Hepatocyte (in vitro differentiated cells): ENCODE results near the gene ONECUT3. TPM values are rescaled to one million over a fixed set of nuclear protein-coding genes. Genes with fewer than 3 reads are reported as not detected.
"Not testable (repeated sequence)": the region's sequence is repeated elsewhere in the genome, so short reads cannot be mapped to it uniquely, and the experiment has no call there.

Source experiments
- DNase-seq: peaks from one replicate; pipeline ENCODE4 v3.0.0-alpha.2; 2016; ENCODE audit warnings: low spot score
- H2AFZ ChIP-seq: fragments of 200-600 bp; sonication (generic); 2 replicates; pipeline ENCODE4 v1.6.0; 2016; ENCODE audit warnings: antibody characterized with exemption, mild to moderate bottlenecking
- H3K27ac ChIP-seq: fragments of 200-600 bp; sonication (generic); 2 replicates; pipeline ENCODE4 v1.5.1; 2016; ENCODE audit warnings: mild to moderate bottlenecking
- H3K27me3 ChIP-seq: fragments of 200-600 bp; sonication (generic); 2 replicates; pipeline ENCODE4 v1.6.1; 2016
- H3K36me3 ChIP-seq: fragments of 200-600 bp; sonication (generic); replicated peaks from 2 replicates; pipeline ENCODE4 v1.5.1; 2016; ENCODE audit warnings: low read depth; ENCODE audit not compliant: insufficient read depth
- H3K4me1 ChIP-seq: fragments of 200-600 bp; sonication (generic); 2 replicates; pipeline ENCODE4 v1.5.1; 2016; ENCODE audit warnings: mild to moderate bottlenecking, moderate library complexity; ENCODE audit not compliant: insufficient read depth
- H3K4me2 ChIP-seq: fragments of 200-600 bp; sonication (generic); 2 replicates; pipeline ENCODE4 v1.6.0; 2016
- H3K4me3 ChIP-seq: fragments of 200-600 bp; sonication (generic); 2 replicates; pipeline ENCODE4 v1.5.1; 2016; ENCODE audit warnings: mild to moderate bottlenecking
- H3K79me2 ChIP-seq: fragments of 200-600 bp; sonication (generic); 2 replicates; pipeline ENCODE4 v1.6.0; 2017; ENCODE audit warnings: mild to moderate bottlenecking
- H3K9me2 ChIP-seq: fragments of 200-600 bp; sonication (generic); replicated peaks from 2 replicates; pipeline ENCODE4 v1.6.0; 2017; ENCODE audit warnings: mild to moderate bottlenecking; ENCODE audit not compliant: insufficient read depth
- H3K9me3 ChIP-seq: fragments of 200-600 bp; sonication (generic); 2 replicates; pipeline ENCODE4 v1.5.1; 2016; ENCODE audit warnings: low read depth, mild to moderate bottlenecking
- H4K20me1 ChIP-seq: fragments of 200-600 bp; sonication (generic); 2 replicates; pipeline ENCODE4 v1.6.0; 2016; ENCODE audit warnings: mild to moderate bottlenecking; ENCODE audit not compliant: insufficient read depth, poor library complexity, severe bottlenecking
- EZH2 ChIP-seq: fragments of 200-600 bp; sonication (generic); IDR thresholded peaks from 2 replicates; pipeline ENCODE4 v1.6.1; 2016; ENCODE audit warnings: antibody characterized with exemption, mild to moderate bottlenecking, borderline replicate concordance
- EZH2phosphoT487 ChIP-seq: fragments of 200-600 bp; sonication (generic); IDR thresholded peaks from one replicate; pipeline ENCODE4 v1.6.1; 2018; ENCODE audit warnings: antibody characterized with exemption, mild to moderate bottlenecking, low read depth, moderate library complexity; ENCODE audit not compliant: unreplicated experiment, severe bottlenecking
- WGBS: methylation state at CpG from one replicate; pipeline ENCODE4 v1.1.6; 2016; ENCODE audit warnings: low lambda C conversion rate; ENCODE audit errors: missing lambda C conversion rate; 5-methylcytosine and 5-hydroxymethylcytosine counted together
- polyA plus RNA-seq: library from polyadenylated mRNA; unstranded; fragments of >200 nt; fragmentation: Nextera tagmentation; extraction: Ambion mirVana; gene quantifications from 2 replicates; pipeline ENCODE4 v1.2.1, GENCODE V29; 2016
- total RNA-seq: library from RNA; depleted of rRNA; stranded (reverse); fragments of >200 nt; gene quantifications from 2 replicates; pipeline ENCODE4 v1.2.3, GENCODE V29; 2014
- TF ChIP-seq, protein P1 (sequence below): fragments of 200-600 bp; sonication (generic); IDR thresholded peaks from 2 replicates; pipeline ENCODE4 v1.5.1; 2016; ENCODE audit warnings: antibody characterized with exemption, mild to moderate bottlenecking; ENCODE audit not compliant: poor library complexity

The ONECUT3 gene
- total and polyA plus RNA-seq, 2 experiments from 2014 or later = 0.03 to 0.06 TPM

DNA sequence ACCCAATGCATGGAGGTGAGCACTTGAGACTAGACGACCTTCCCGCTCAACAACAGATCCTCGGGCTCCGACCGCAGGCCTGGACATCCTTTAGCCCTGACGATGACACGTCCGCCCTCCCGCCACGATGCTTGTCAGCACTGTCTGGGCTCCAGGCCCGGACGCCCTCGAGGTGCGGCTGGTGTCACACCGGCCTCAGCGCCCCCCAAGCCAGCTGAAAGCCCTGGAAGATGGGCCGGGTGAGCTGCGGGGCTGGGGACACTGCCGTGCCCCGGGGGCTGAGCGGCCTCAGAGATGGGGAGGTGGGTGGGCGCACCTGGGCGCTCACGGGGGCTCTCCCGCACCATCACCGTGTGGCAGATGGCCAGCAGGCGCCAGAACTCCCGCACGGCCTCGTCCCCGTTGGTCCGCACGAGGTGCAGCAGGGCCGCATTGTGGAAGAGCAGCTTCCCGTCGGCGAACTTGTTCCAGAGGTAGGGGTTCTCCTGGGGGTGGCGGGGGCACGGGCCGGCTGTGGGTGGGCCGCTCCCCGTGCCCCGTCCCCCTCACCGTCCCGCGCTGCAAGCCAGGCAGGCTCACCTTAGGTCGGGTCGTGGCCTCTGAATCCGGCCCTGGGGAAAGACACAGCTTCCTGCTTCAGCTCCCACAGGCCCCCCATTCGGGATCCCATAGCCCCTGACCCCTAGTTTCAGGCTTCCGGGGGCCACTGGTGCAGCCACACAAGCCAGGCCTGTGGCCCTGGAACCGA is 43.3 kb downstream of the ONECUT3 start:
- 91% methylated on average over 31 of the region's 52 CpGs for WGBS
- Histone ChIP-seq H2AFZ (no peak overlapping the region), H3K4me2 (no peak overlapping the region)

DNA sequence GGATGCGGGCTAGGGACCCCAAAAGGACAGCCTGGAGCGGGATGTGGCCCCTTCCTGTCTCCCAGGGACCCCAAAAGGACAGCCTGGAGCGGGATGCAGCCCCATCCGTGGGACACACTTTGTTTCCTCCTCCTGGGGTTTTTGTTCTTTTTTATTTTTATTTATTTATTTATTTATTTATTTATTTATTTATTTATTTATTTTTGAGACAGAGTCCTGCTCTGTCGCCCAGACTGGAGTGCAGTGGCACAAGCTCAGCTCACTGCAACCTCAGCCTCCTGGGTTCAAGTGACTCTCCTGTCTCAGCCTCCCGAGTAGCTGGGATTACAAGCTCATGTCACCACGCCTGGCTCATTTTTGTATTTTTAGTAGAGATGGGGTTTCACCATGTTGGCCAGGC is 44.0 kb downstream of the ONECUT3 start:
- H3K36me3 ChIP-seq, H3K9me2 ChIP-seq, H3K27ac ChIP-seq, H4K20me1 ChIP-seq, H3K9me3 ChIP-seq, H3K4me2 ChIP-seq, H3K27me3 ChIP-seq, DNase-seq, H2AFZ ChIP-seq, H3K79me2 ChIP-seq, H3K4me1 ChIP-seq, H3K4me3 ChIP-seq: not testable (repeated sequence)
- 92% methylated on average over 7 of the region's 7 CpGs for WGBS

More for the DNA sequence above, 43.3 kb downstream of the ONECUT3 start:
- no peaks in the 10 kb centered on the region for H3K79me2 ChIP-seq
- H4K20me1 ChIP-seq = no peaks in the 10 kb centered on the region
- no peak overlapping the region for H3K27ac ChIP-seq
- no peaks in the 10 kb centered on the region for H3K4me1 ChIP-seq
- H3K9me2 ChIP-seq = no peaks in the 10 kb centered on the region
- TF ChIP-seq, protein P1, sequence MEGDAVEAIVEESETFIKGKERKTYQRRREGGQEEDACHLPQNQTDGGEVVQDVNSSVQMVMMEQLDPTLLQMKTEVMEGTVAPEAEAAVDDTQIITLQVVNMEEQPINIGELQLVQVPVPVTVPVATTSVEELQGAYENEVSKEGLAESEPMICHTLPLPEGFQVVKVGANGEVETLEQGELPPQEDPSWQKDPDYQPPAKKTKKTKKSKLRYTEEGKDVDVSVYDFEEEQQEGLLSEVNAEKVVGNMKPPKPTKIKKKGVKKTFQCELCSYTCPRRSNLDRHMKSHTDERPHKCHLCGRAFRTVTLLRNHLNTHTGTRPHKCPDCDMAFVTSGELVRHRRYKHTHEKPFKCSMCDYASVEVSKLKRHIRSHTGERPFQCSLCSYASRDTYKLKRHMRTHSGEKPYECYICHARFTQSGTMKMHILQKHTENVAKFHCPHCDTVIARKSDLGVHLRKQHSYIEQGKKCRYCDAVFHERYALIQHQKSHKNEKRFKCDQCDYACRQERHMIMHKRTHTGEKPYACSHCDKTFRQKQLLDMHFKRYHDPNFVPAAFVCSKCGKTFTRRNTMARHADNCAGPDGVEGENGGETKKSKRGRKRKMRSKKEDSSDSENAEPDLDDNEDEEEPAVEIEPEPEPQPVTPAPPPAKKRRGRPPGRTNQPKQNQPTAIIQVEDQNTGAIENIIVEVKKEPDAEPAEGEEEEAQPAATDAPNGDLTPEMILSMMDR = no peak
- TF ChIP-seq EZH2 = no peak
- TF ChIP-seq EZH2phosphoT487 = no peak
- H3K27me3 ChIP-seq = no peaks in the 10 kb centered on the region
- no peak for DNase-seq
- no peaks in the 10 kb centered on the region for H3K36me3 ChIP-seq
- no peaks in the 10 kb centered on the region for H3K9me3 ChIP-seq
- no peak overlapping the region for H3K4me3 ChIP-seq

DNA sequence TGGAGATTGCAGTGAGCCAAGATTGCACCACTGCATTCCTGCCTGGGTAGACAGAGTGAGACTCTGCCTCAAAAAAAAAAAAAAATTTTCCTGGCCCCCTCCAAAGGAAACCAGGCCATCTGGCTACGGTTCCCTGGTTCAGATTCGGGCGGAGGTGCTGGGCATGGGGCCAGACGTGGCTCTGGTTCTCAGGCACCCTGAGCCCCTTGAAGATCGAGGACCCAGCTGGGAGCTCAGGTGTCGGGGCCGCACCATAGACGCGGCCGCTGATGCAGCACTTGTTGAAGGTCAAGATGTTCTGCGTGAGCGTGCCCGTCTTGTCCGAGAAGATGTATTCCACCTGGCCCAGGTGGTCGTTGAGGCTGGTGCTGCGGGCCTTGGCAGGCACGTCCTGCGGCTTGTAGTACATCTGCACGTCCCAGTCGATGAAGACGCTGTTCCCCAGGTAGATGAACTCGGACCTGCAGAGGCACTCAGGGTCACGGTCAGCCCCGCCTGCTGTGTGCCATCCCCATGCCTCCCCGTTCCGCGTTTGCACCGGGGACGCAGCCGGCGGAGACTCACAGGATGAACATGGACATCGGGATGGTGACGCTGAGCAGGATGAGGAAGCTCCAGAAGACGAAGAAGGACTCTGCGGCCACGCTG is 46.5 kb downstream of the ONECUT3 start:
- no peak overlapping the region for H2AFZ ChIP-seq
- no peak overlapping the region for H3K27ac ChIP-seq
- no peak overlapping the region for H3K4me2 ChIP-seq
- no peaks in the 10 kb centered on the region for H4K20me1 ChIP-seq
- no peaks in the 10 kb centered on the region for H3K9me2 ChIP-seq
- H3K36me3 ChIP-seq = no peaks in the 10 kb centered on the region
- no peak overlapping the region for H3K4me3 ChIP-seq
- TF ChIP-seq, protein P1 = no peak
- no peak for TF ChIP-seq EZH2
- no peaks in the 10 kb centered on the region for H3K4me1 ChIP-seq
- WGBS = 94% methylated on average over 36 of the region's 36 CpGs
- no peaks in the 10 kb centered on the region for H3K27me3 ChIP-seq
- DNase-seq = no peak
- H3K79me2 ChIP-seq = no peaks in the 10 kb centered on the region
- H3K9me3 ChIP-seq = no peaks in the 10 kb centered on the region

DNA sequence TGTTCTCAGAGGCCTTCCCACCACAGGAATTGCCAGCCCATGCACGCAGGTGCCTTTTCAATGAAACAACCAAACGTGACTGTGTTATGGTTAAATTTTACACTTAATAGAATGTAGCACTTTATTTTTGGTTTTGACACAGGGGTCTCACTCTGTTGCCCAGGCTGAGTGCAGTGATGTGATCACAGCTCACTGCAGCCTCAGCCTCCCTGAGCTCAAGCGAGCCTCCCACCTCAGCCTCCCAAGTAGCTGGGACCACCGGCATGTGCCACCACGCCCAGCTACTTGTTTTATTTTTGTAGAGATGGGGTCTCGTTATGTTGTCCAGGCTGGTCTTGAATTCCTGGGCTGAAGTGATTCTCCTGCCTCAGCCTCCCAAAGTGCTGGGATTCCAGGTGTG is 51.6 kb downstream of the ONECUT3 start:
- Histone ChIP-seq H3K4me1 (no peaks in the 10 kb centered on the region), H2AFZ (no peak overlapping the region), H3K9me3 (no peaks in the 10 kb centered on the region), H3K79me2 (no peaks in the 10 kb centered on the region), H3K9me2 (no peaks in the 10 kb centered on the region), H3K27me3 (no peaks in the 10 kb centered on the region), H3K36me3 (no peaks in the 10 kb centered on the region), H3K4me3 (no peak overlapping the region), H4K20me1 (no peaks in the 10 kb centered on the region), H3K27ac (no peak overlapping the region), H3K4me2 (no peak overlapping the region)
- TF ChIP-seq, protein P1 = no peak
- no peak for TF ChIP-seq EZH2phosphoT487
- no peak for TF ChIP-seq EZH2
- 90% methylated on average over 6 of the region's 6 CpGs for WGBS
- DNase-seq = no peak
